RWPE2 (cell line): ENCODE results near the gene ZNF486.

Experiments
- ATAC-seq: fragments of 200-7000 bp; cut with Tn5 transposase; 3 replicates; pipeline ENCODE4 v1.9.1; 2021; ENCODE audit warnings: low read depth
- DNase-seq: peaks from one replicate; pipeline ENCODE4 v3.0.0-alpha.2; 2020; ENCODE audit warnings: low spot score
- H3K27ac ChIP-seq: fragments of 450-650 bp; 2 replicates; pipeline ENCODE4 v1.5.1; 2017; ENCODE audit warnings: mild to moderate bottlenecking; ENCODE audit not compliant: poor library complexity, severe bottlenecking
- H3K27me3 ChIP-seq: fragments of 250-450 bp; sonication (Bioruptor Pico); 2 replicates; pipeline ENCODE4 v1.5.1; 2021; ENCODE audit warnings: mild to moderate bottlenecking, moderate library complexity; ENCODE audit not compliant: insufficient read depth, poor library complexity, severe bottlenecking
- H3K36me3 ChIP-seq: fragments of 250-450 bp; sonication (Bioruptor Pico); 2 replicates; pipeline ENCODE4 v1.5.1; 2020; ENCODE audit warnings: low read depth, mild to moderate bottlenecking, moderate library complexity
- H3K4me1 ChIP-seq: fragments of 250-450 bp; sonication (Bioruptor Pico); 2 replicates; pipeline ENCODE4 v1.5.1; 2021; ENCODE audit warnings: mild to moderate bottlenecking, moderate library complexity; ENCODE audit not compliant: insufficient read depth, poor library complexity, severe bottlenecking
- H3K4me3 ChIP-seq: fragments of 250-450 bp; sonication (Bioruptor Pico); 2 replicates; pipeline ENCODE4 v1.5.1; 2021; ENCODE audit warnings: mild to moderate bottlenecking, moderate library complexity; ENCODE audit not compliant: severe bottlenecking
- H3K9me3 ChIP-seq: fragments of 250-450 bp; sonication (Bioruptor Pico); 2 replicates; pipeline ENCODE4 v1.5.1; 2021; ENCODE audit warnings: mild to moderate bottlenecking, moderate library complexity; ENCODE audit not compliant: severe bottlenecking
- TF ChIP-seq, protein P1 (sequence below): fragments of 450-650 bp; IDR thresholded peaks from one replicate; pipeline ENCODE4 v1.5.1; 2017; ENCODE audit warnings: mild to moderate bottlenecking, moderate library complexity; ENCODE audit not compliant: poor library complexity, severe bottlenecking

The ZNF486 gene

GRCh38 chr19:20237773-20238623 lies 71.0 kb downstream of the ZNF486 start:
- no peaks in the 10 kb centered on the region for H3K36me3 ChIP-seq
- H3K4me3 ChIP-seq, result peak overlapping the region; percentile 36
- TF ChIP-seq, protein P1, sequence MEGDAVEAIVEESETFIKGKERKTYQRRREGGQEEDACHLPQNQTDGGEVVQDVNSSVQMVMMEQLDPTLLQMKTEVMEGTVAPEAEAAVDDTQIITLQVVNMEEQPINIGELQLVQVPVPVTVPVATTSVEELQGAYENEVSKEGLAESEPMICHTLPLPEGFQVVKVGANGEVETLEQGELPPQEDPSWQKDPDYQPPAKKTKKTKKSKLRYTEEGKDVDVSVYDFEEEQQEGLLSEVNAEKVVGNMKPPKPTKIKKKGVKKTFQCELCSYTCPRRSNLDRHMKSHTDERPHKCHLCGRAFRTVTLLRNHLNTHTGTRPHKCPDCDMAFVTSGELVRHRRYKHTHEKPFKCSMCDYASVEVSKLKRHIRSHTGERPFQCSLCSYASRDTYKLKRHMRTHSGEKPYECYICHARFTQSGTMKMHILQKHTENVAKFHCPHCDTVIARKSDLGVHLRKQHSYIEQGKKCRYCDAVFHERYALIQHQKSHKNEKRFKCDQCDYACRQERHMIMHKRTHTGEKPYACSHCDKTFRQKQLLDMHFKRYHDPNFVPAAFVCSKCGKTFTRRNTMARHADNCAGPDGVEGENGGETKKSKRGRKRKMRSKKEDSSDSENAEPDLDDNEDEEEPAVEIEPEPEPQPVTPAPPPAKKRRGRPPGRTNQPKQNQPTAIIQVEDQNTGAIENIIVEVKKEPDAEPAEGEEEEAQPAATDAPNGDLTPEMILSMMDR, result no peak
- peaks cover 10% of the 10 kb centered on the region for H3K9me3 ChIP-seq
- H3K4me1 ChIP-seq, result no peaks in the 10 kb centered on the region
- ATAC-seq, result peak; percentile 69
- peak overlapping the region; percentile 8 for H3K27ac ChIP-seq
- no peaks in the 10 kb centered on the region for H3K27me3 ChIP-seq
- no peak for DNase-seq

GRCh38 chr19:20243629-20244028 lies 76.6 kb downstream of the ZNF486 start:
- Histone ChIP-seq H3K27ac (no peak overlapping the region), H3K36me3 (no peaks in the 10 kb centered on the region), H3K9me3 (peaks cover 5% of the 10 kb centered on the region), H3K4me3 (no peak overlapping the region), H3K4me1 (no peaks in the 10 kb centered on the region), H3K27me3 (no peaks in the 10 kb centered on the region)
- ATAC-seq (no peak), DNase-seq (no peak)
- TF ChIP-seq, protein P1, result no peak

DNA sequence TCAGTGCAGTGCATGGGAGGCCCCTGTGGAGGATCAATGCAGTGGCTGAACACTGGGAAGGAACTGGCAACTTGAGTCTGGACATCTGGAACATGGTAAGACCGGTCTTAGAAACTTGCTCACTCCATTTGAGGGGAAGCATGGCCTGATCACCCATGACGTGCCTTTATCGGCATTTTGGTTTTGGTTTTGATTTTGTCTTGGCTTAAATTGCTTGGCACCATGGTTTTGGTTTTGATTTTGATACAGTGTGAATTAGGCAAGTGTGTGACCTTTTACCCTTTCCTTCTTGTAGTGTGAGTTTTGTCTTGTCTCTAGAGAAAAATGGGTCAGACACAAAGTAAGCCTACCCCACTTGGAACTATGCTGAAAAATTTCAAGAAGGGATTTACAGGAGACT lies 77.3 kb downstream of the ZNF486 start:
- ATAC-seq (no peak), DNase-seq (no peak)
- Histone ChIP-seq H3K27me3 (no peaks in the 10 kb centered on the region), H3K27ac (no peak overlapping the region), H3K36me3 (no peaks in the 10 kb centered on the region), H3K4me3 (no peak overlapping the region), H3K9me3 (peaks cover 3% of the 10 kb centered on the region), H3K4me1 (no peaks in the 10 kb centered on the region)
- TF ChIP-seq, protein P1, result no peak

- Histone ChIP-seq H3K27me3 (no peaks in the 10 kb centered on the region), H3K9me3 (peaks cover 3% of the 10 kb centered on the region), H3K4me3 (no peak overlapping the region), H3K4me1 (no peaks in the 10 kb centered on the region), H3K36me3 (no peaks in the 10 kb centered on the region), H3K27ac (no peak overlapping the region)
- ATAC-seq (no peak), DNase-seq (no peak)
- TF ChIP-seq, protein P1, result no peak
These were observed 78.3 kb downstream of the ZNF486 start for GRCh38 chr19:20245309-20245708.
